Type B pancreatic cell (in vitro differentiated cells): ENCODE measurements around the gene LYRM4. TPM values are rescaled to one million over a fixed set of nuclear protein-coding genes. Genes with fewer than 3 reads are reported as not detected.

Source experiments
- DNase-seq: peaks from one replicate; pipeline ENCODE4 v3.0.0; 2021; ENCODE audit warnings: mixed read lengths; ENCODE audit not compliant: unreplicated experiment; ENCODE audit errors: extremely low spot score
- H3K27ac Mint-ChIP-seq: 2 replicates; pipeline ENCODE4 v1.8.0; 2021; ENCODE audit warnings: mild to moderate bottlenecking, mixed read lengths
- H3K27me3 Mint-ChIP-seq: 2 replicates; pipeline ENCODE4 v1.8.0; 2021; ENCODE audit warnings: mixed read lengths
- H3K36me3 Mint-ChIP-seq: 2 replicates; pipeline ENCODE4 v1.8.0; 2021; ENCODE audit warnings: mixed read lengths
- H3K4me1 Mint-ChIP-seq: one replicate; pipeline ENCODE4 v1.8.0; 2021; ENCODE audit warnings: mixed read lengths; ENCODE audit not compliant: unreplicated experiment
- H3K4me3 Mint-ChIP-seq: 2 replicates; pipeline ENCODE4 v1.8.0; 2021; ENCODE audit warnings: mild to moderate bottlenecking, mixed read lengths
- H3K9me3 Mint-ChIP-seq: 2 replicates; pipeline ENCODE4 v1.8.0; 2021; ENCODE audit warnings: mixed read lengths
- CTCF ChIP-seq: fragments of 200-600 bp; sonication (generic); conservative IDR thresholded peaks from 2 replicates; pipeline ENCODE4 v1.5.0; 2021; ENCODE audit warnings: antibody characterized with exemption, mild to moderate bottlenecking
- total RNA-seq: library from RNA; stranded (reverse); gene quantifications from 2 replicates; pipeline ENCODE4 v1.2.1, GENCODE V29; 2021; ENCODE audit warnings: low replicate concordance

LYRM4 gene
- total RNA-seq, 1 donor from 2014 or later, result 39.5 TPM

GRCh38 chr6:5287205-5287965 is 26.6 kb upstream of the LYRM4 start:
- Mint-ChIP-seq H3K36me3 (no peaks in the 10 kb centered on the region), H3K4me3 (no peak overlapping the region), H3K27ac (no peak overlapping the region), H3K9me3 (no peaks in the 10 kb centered on the region), H3K27me3 (no peaks in the 10 kb centered on the region), H3K4me1 (peaks cover under 1% of the 10 kb centered on the region)
- no peak for TF ChIP-seq CTCF
- DNase-seq, result no peak

- Mint-ChIP-seq H3K36me3 (no peaks in the 10 kb centered on the region), H3K4me1 (no peaks in the 10 kb centered on the region), H3K27ac (no peak overlapping the region), H3K4me3 (no peak overlapping the region), H3K27me3 (no peaks in the 10 kb centered on the region), H3K9me3 (no peaks in the 10 kb centered on the region)
- DNase-seq, result no peak
- no peak for TF ChIP-seq CTCF
These were observed 26.0 kb upstream of the LYRM4 start for GRCh38 chr6:5286780-5287179.

- Mint-ChIP-seq H3K9me3 (no peaks in the 10 kb centered on the region), H3K27ac (no peak overlapping the region), H3K36me3 (no peaks in the 10 kb centered on the region), H3K4me3 (no peak overlapping the region), H3K4me1 (no peaks in the 10 kb centered on the region), H3K27me3 (no peaks in the 10 kb centered on the region)
- no peak for TF ChIP-seq CTCF
- no peak for DNase-seq
These were observed 24.8 kb upstream of the LYRM4 start for GRCh38 chr6:5285526-5285925.

- DNase-seq, result no peak
- no peaks in the 10 kb centered on the region for H3K36me3 Mint-ChIP-seq
- no peaks in the 10 kb centered on the region for H3K27me3 Mint-ChIP-seq
- TF ChIP-seq CTCF, result no peak
- H3K27ac Mint-ChIP-seq, result no peak overlapping the region
- no peak overlapping the region for H3K4me3 Mint-ChIP-seq
- H3K4me1 Mint-ChIP-seq, result no peaks in the 10 kb centered on the region
- no peaks in the 10 kb centered on the region for H3K9me3 Mint-ChIP-seq
These were observed 24.3 kb upstream of the LYRM4 start for GRCh38 chr6:5285081-5285480.

GRCh38 chr6:5282191-5282623 is 21.5 kb upstream of the LYRM4 start:
- Mint-ChIP-seq H3K4me3 (no peak overlapping the region), H3K36me3 (peaks cover 4% of the 10 kb centered on the region), H3K4me1 (peaks cover 10% of the 10 kb centered on the region), H3K27ac (no peak overlapping the region), H3K9me3 (no peaks in the 10 kb centered on the region), H3K27me3 (no peaks in the 10 kb centered on the region)
- no peak for TF ChIP-seq CTCF
- DNase-seq, result no peak
